Activated CD8-positive, alpha-beta T cell treated with anti-CD3 and anti-CD28 coated beads for 36 hours (primary cell): Measurements from ENCODE around the gene ZNF48. TPM values are rescaled to one million over a fixed set of nuclear protein-coding genes. Genes with fewer than 3 reads are reported as not detected.

Experiments
- ATAC-seq: fragments of 200-7000 bp; cut with Tn5 transposase; one replicate; pipeline ENCODE4 v1.10.0; 2021; ENCODE audit warnings: mild to moderate bottlenecking, moderate library complexity
- CTCF ChIA-PET: fragments of 350-600 bp; sonication (Branson Sonifier 250); formaldehyde crosslinking; loops from one replicate; lab custom pipeline; 2021; ENCODE audit warnings: antibody characterized with exemption; lab: Charles Lee
- POLR2A ChIA-PET: fragments of 350-600 bp; sonication (Branson Sonifier 250); formaldehyde crosslinking; loops from one replicate; lab custom pipeline; 2021; ENCODE audit warnings: antibody characterized with exemption; lab: Charles Lee
- DNase-seq: peaks from one replicate; pipeline ENCODE4 v3.0.0-alpha.2; 2020
- H3K27ac Mint-ChIP-seq: one replicate; pipeline ENCODE4 v1.8.0; 2021; ENCODE audit warnings: mild to moderate bottlenecking, mixed read lengths
- H3K27me3 Mint-ChIP-seq: one replicate; pipeline ENCODE4 v1.8.0; 2021; ENCODE audit warnings: mixed read lengths
- H3K36me3 Mint-ChIP-seq: one replicate; pipeline ENCODE4 v1.8.0; 2021; ENCODE audit warnings: low read depth, mixed read lengths
- H3K4me1 Mint-ChIP-seq: one replicate; pipeline ENCODE4 v1.8.0; 2021; ENCODE audit warnings: low read depth, mixed read lengths
- H3K4me3 Mint-ChIP-seq: one replicate; pipeline ENCODE4 v1.8.0; 2021; ENCODE audit warnings: mild to moderate bottlenecking, moderate library complexity, mixed read lengths
- H3K9me3 Mint-ChIP-seq: one replicate; pipeline ENCODE4 v1.8.0; 2021; ENCODE audit warnings: mixed read lengths
- CTCF ChIP-seq: fragments of 200-600 bp; IDR thresholded peaks from one replicate; pipeline ENCODE4 v1.8.0; 2022; ENCODE audit warnings: antibody characterized with exemption, mild to moderate bottlenecking
- intact Hi-C: fragments of 100-400 bp; cut with micrococcal nuclease; formaldehyde crosslinking; loops from one replicate; pipeline ENCODE4 v1.10.0; 2022
- total RNA-seq, 2 experiments: library from RNA; stranded (reverse); gene quantifications; one replicate each; pipeline ENCODE4 v1.2.3, GENCODE V29; 2021

ZNF48 gene
- total RNA-seq, 2 experiments from 2014 or later: 10.4 to 10.9 TPM

- H3K4me1 Mint-ChIP-seq: peaks cover 45% of the 10 kb centered on the region
- peak overlapping the region; percentile 81 for H3K27ac Mint-ChIP-seq
- CTCF ChIA-PET: no interaction called here
- peaks cover 41% of the 10 kb centered on the region for H3K36me3 Mint-ChIP-seq
- no peak overlapping the region for H3K4me3 Mint-ChIP-seq
- ATAC-seq (peak; percentile 62), DNase-seq (peak; percentile 73)
- intact Hi-C loops: no loop called here
- POLR2A ChIA-PET: interaction anchor here (1.4 kb wide), 1 partner anchor 15 kb away, joined by 5 read pairs; no protein-coding TSS in a partner anchor
- no peak for TF ChIP-seq CTCF
- no peaks in the 10 kb centered on the region for H3K27me3 Mint-ChIP-seq
- H3K9me3 Mint-ChIP-seq: no peaks in the 10 kb centered on the region
These were observed 44.9 kb upstream of the ZNF48 start for GRCh38 chr16:30350134-30350871.

- ChIA-PET POLR2A (interaction anchor here (0.9 to 1.4 kb wide), 4 partner anchors 9 to 59 kb away, joined by 3 to 5 read pairs (median 4); no protein-coding TSS in a partner anchor), CTCF (no interaction called here)
- no peak for DNase-seq
- no peak for TF ChIP-seq CTCF
- Mint-ChIP-seq H3K27ac (peak overlapping the region; percentile 81), H3K4me1 (peaks cover 50% of the 10 kb centered on the region), H3K9me3 (no peaks in the 10 kb centered on the region), H3K27me3 (no peaks in the 10 kb centered on the region), H3K36me3 (peaks cover 41% of the 10 kb centered on the region), H3K4me3 (no peak overlapping the region)
- ATAC-seq: no peak
- intact Hi-C loops: no loop called here
These were observed 44.2 kb upstream of the ZNF48 start for GRCh38 chr16:30351001-30351441.

- TF ChIP-seq CTCF: no peak
- ChIA-PET CTCF (no interaction called here), POLR2A (interaction anchor here (0.9 to 1.2 kb wide), 4 partner anchors 9 to 58 kb away, joined by 3 to 5 read pairs (median 3); no protein-coding TSS in a partner anchor)
- peaks cover 41% of the 10 kb centered on the region for H3K36me3 Mint-ChIP-seq
- H3K27me3 Mint-ChIP-seq: no peaks in the 10 kb centered on the region
- H3K4me3 Mint-ChIP-seq: no peak overlapping the region
- H3K4me1 Mint-ChIP-seq: peaks cover 56% of the 10 kb centered on the region
- ATAC-seq (no peak), DNase-seq (no peak)
- intact Hi-C loops: no loop called here
- H3K27ac Mint-ChIP-seq: peak overlapping the region; percentile 81
- no peaks in the 10 kb centered on the region for H3K9me3 Mint-ChIP-seq
These were observed 43.4 kb upstream of the ZNF48 start for GRCh38 chr16:30351586-30352419.

- intact Hi-C loops: no loop called here
- Mint-ChIP-seq H3K27me3 (no peaks in the 10 kb centered on the region), H3K36me3 (peaks cover 41% of the 10 kb centered on the region), H3K4me1 (peaks cover 60% of the 10 kb centered on the region), H3K9me3 (no peaks in the 10 kb centered on the region), H3K4me3 (peak overlapping the region; percentile 24), H3K27ac (peak overlapping the region; percentile 42)
- TF ChIP-seq CTCF: no peak
- ChIA-PET CTCF (interaction anchor here (1.8 kb wide), 1 partner anchor 14 kb away, joined by 5 read pairs; no protein-coding TSS in a partner anchor), POLR2A (interaction anchor here (0.9 to 9.7 kb wide), 4 partner anchors 10 to 54 kb away, joined by 3 to 73 read pairs (median 4); partner anchors contain the start of gene TBC1D10B)
- DNase-seq (no peak), ATAC-seq (no peak)
These were observed 42.5 kb upstream of the ZNF48 start for GRCh38 chr16:30352488-30353401.
